ENCODE results near the gene DOK1.

DNA sequence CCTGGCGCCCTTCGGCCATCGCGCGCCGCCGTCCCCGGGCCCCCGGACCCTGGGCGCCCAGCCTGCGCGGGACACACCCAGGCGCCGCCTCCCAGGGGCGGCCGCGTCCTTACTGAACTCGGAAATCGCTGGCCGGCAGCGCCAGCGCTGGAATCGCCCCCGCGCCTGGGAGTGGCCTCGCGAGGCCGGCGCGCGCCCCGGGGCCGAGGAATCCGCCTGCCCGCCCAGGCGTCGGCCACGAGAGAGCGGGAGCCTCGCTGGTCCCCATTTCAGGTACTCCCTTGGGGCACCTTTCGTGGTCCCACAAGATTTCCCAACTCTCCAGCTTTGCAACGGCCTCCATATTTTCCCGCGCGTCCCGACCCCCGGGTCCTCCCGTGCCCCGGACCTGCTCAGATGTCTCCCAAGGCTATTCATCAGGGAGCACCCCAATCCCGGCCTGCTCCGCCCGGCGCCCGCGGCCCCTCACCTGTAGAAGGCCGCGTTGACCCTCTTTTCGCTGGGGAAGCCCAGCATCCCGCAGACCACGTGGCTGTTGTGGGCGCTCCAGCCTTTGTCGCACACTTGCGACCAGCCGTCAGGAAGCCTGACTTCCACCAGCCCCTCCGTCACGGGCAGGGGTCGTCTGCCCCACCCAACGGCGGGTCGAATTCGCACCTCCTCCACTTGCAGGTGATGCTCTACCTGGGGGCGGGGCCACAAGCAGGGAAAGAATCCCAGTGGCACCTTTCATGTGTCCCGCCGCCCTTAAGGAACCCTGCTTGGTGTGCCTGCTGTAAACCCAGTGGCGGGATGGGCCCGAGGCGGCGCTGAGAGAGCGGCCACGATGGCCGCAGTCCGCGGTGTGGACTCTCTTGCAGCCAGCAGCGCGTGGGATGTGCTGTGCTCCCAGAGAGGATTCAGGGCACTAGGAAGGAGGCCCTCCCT, 5.4 kb upstream of the DOK1 start:
- TF ChIP-seq CTCF (IDR thresholded peaks at IDR 0.05 in 8 of 11, conservative IDR thresholded peaks at IDR 0.05 in 3 of 11) (no peak), POLR2A (IDR thresholded peaks at IDR 0.05) (no peak)
